ENCODE results near the gene SPRN.
"Not testable (repeated sequence)": the region's sequence is repeated elsewhere in the genome, so short reads cannot be mapped to it uniquely, and the experiment has no call there.

Gene SPRN

GRCh38 chr10:133381036-133381435 lies 43.4 kb downstream of the SPRN start:
- DNase-seq (ENCODE audit: extremely low read depth, low read depth): no peak
- TF ChIP-seq, protein P1, sequence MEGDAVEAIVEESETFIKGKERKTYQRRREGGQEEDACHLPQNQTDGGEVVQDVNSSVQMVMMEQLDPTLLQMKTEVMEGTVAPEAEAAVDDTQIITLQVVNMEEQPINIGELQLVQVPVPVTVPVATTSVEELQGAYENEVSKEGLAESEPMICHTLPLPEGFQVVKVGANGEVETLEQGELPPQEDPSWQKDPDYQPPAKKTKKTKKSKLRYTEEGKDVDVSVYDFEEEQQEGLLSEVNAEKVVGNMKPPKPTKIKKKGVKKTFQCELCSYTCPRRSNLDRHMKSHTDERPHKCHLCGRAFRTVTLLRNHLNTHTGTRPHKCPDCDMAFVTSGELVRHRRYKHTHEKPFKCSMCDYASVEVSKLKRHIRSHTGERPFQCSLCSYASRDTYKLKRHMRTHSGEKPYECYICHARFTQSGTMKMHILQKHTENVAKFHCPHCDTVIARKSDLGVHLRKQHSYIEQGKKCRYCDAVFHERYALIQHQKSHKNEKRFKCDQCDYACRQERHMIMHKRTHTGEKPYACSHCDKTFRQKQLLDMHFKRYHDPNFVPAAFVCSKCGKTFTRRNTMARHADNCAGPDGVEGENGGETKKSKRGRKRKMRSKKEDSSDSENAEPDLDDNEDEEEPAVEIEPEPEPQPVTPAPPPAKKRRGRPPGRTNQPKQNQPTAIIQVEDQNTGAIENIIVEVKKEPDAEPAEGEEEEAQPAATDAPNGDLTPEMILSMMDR (IDR thresholded peaks at IDR 0.05; ENCODE audit: low read depth, low read length): no peak

DNA sequence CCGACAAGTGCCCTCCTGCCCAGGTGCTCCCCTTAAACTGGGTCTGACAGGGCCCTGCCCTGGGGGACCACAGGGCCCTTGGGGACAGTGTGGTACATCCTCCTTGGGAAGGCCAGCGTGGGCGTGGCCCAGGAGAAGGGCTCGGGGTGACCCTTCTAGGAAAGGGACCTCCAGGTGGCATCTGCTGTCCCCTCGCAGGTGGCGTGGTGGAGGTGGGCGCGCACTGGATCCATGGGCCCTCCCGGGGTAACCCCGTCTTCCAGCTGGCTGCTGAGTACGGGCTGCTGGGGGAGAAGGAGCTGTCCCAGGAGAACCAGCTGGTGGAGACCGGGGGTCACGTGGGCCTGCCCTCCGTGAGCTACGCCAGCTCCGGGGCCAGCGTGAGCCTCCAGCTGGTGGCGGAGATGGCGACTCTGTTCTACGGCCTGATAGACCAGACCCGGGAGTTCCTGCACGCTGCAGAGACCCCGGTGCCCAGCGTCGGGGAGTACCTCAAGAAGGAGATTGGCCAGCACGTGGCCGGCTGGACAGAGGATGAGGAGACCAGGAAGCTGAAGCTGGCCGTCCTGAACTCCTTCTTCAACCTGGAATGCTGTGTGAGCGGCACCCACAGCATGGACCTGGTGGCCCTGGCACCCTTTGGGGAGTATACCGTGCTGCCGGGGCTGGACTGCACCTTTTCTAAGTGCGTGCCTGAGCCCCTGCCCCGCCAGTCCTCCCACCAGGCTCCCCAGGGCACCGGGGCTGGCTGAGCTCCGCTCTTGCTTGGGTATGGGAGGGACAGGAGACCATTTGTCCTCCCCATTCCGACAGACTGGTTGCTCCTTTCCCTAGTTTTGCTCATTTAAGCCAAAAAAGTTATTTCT lies 44.4 kb downstream of the SPRN start:
- TF ChIP-seq, protein P1 (IDR thresholded peaks at IDR 0.05; ENCODE audit: low read depth, low read length): no peak
- DNase-seq (ENCODE audit: extremely low read depth, low read depth): no peak

- DNase-seq (ENCODE audit: extremely low read depth, low read depth): no peak
- TF ChIP-seq, protein P1 (IDR thresholded peaks at IDR 0.05; ENCODE audit: low read depth, low read length): no peak
These were observed 45.1 kb downstream of the SPRN start, which contains the start of gene PAOX for GRCh38 chr10:133379152-133379800. TSS of gene PAOX (plus strand) at chr10:133379262. CDS start at chr10:133379317, 55 bp downstream.

GRCh38 chr10:133378251-133379096 lies 46.0 kb downstream of the SPRN start:
- no peak for DNase-seq (ENCODE audit: extremely low read depth, low read depth)
- TF ChIP-seq, protein P1 (IDR thresholded peaks at IDR 0.05; ENCODE audit: low read depth, low read length): no peak

- DNase-seq (ENCODE audit: extremely low read depth, low read depth): no peak
- TF ChIP-seq, protein P1 (IDR thresholded peaks at IDR 0.05; ENCODE audit: low read depth, low read length): no peak
These were observed 46.6 kb downstream of the SPRN start for GRCh38 chr10:133377818-133378250.

DNA sequence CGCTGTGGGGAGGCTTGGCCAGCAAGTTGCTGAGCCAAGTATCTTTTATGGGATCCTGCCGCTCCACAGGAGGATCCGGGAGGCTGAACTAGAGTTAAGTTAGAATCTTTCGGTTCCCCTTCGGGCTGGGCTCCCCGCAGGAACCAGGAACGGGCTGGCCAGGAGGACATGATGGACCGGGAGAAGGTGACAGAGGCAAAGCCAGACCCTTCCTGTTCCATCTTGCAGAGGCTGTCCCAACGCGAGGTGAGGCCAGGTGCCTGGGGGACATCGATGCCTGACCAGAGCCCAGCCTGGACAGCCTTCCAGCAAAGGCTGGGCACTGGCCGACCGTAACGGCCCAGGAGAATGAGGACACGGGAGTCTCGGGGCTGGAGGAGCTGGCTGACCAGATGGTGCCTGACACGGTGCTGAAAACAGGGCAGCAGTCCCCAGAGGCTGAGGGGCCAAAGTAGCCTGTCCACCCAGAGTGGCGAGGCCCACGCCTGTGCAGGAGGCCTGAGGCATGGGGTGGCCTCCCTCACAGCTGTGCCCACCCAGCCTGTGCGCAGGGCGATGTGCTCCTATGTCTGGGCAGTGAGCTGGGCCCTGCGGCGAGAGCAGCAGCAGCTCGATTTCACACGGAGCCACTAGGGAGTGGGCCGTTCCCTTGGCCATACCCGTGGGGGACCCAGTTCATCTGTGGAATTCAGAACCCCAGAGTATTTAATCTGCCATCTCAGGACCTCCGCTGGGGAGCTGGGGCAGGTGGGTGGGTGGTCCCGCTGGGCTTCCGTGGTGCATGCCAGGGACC lies 47.2 kb downstream of the SPRN start:
- TF ChIP-seq, protein P1 (IDR thresholded peaks at IDR 0.05; ENCODE audit: low read depth, low read length): no peak
- no peak for DNase-seq (ENCODE audit: extremely low read depth, low read depth)

GRCh38 chr10:133376183-133376582 lies 48.2 kb downstream of the SPRN start:
- DNase-seq (ENCODE audit: extremely low read depth, low read depth): not testable (repeated sequence)
